OCI-LY3 (cell line): ENCODE measurements around the gene PLCL1.

ENCODE experiments used
- H2AFZ ChIP-seq: fragments of 200-600, 300-600 bp; shearing (Covaris generic); 2 replicates; pipeline ENCODE4 v1.6.0; 2014; ENCODE audit warnings: antibody characterized with exemption, low read depth, low read length
- H3K27ac ChIP-seq: fragments of 200-600, 300-600 bp; sonication (generic); 2 replicates; pipeline ENCODE4 v1.5.1; 2014; ENCODE audit warnings: mild to moderate bottlenecking, low read length, moderate library complexity, mixed read lengths
- H3K27me3 ChIP-seq: fragments of 200-600, 300-600 bp; sonication (generic); 2 replicates; pipeline ENCODE4 v1.6.1; 2014; ENCODE audit warnings: low read depth, low read length, mixed read lengths
- H3K36me3 ChIP-seq: fragments of 200-600, 300-600 bp; sonication (generic); replicated peaks from 2 replicates; pipeline ENCODE3; 2014; ENCODE audit warnings: low read depth, low read length, mixed read lengths
- H3K4me1 ChIP-seq: fragments of 300-600, 200-600 bp; sonication (generic); 2 replicates; pipeline ENCODE4 v1.6.1; 2014; ENCODE audit warnings: low read length, mixed read lengths
- H3K4me2 ChIP-seq: fragments of 200-600, 300-600 bp; sonication (generic); 2 replicates; pipeline ENCODE4 v1.6.1; 2014; ENCODE audit warnings: low read length, mixed read lengths
- H3K4me3 ChIP-seq: fragments of 300-600, 200-600 bp; sonication (generic); 2 replicates; pipeline ENCODE4 v1.5.1; 2014; ENCODE audit warnings: antibody characterized with exemption, mild to moderate bottlenecking, low read length, moderate library complexity
- H3K79me2 ChIP-seq: fragments of 300-600, 200-600 bp; shearing (Covaris generic); 2 replicates; pipeline ENCODE4 v1.6.1; 2014; ENCODE audit warnings: mild to moderate bottlenecking, low read length, mixed read lengths
- H3K9ac ChIP-seq: fragments of 300-600, 200-600 bp; shearing (Covaris generic); 2 replicates; pipeline ENCODE4 v1.6.0; 2014; ENCODE audit warnings: mild to moderate bottlenecking, low read length, moderate library complexity
- H3K9me3 ChIP-seq: fragments of 200-600, 300-600 bp; shearing (Covaris generic); 2 replicates; pipeline ENCODE4 v1.6.1; 2014; ENCODE audit warnings: low read length, mixed read lengths; ENCODE audit not compliant: insufficient read depth
- H4K20me1 ChIP-seq: fragments of 200-600, 300-600 bp; sonication (generic); 2 replicates; pipeline ENCODE4 v1.6.1; 2016; ENCODE audit warnings: low read length, mixed read lengths; ENCODE audit not compliant: insufficient read depth
- EZH2phosphoT487 ChIP-seq: fragments of 200-600 bp; shearing (Covaris generic); IDR thresholded peaks from 2 replicates; pipeline ENCODE4 v1.6.1; 2018; ENCODE audit warnings: antibody characterized with exemption, mixed run types, low read depth
- TF ChIP-seq, protein P1 (sequence below): fragments of 200-600, 300-600 bp; sonication (generic); IDR thresholded peaks from 2 replicates; pipeline ENCODE4 v1.5.1; 2014; ENCODE audit warnings: antibody characterized with exemption, low read length, low read depth

The PLCL1 gene

DNA sequence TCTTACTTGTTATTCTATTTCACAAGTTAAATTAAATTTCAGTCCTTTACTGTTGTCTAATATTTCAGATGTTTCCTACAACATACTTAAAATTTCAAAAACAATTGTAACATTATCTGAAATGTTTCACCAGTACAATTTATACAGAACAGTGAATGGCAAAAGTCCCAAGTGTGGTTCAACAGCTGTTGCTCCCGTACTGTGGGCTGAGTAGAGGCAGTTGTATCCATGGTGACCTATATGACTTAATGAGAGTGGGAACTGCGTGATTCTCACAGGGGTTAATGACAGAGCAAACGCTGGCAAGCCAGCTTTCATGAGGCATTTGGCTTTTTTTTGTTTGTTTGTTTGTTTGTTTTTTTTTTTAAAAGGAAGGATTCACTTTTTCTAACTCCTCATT lies 5.3 kb upstream of the PLCL1 start:
- Histone ChIP-seq H4K20me1 (no peaks in the 10 kb centered on the region), H3K27me3 (peaks cover 8% of the 10 kb centered on the region; the same call in 1 of the 2 replicates), H3K4me2 (no peak overlapping the region), H3K27ac (no peak overlapping the region), H2AFZ (no peak overlapping the region), H3K9ac (no peak overlapping the region), H3K36me3 (no peaks in the 10 kb centered on the region), H3K79me2 (no peaks in the 10 kb centered on the region), H3K9me3 (no peaks in the 10 kb centered on the region), H3K4me3 (no peak overlapping the region), H3K4me1 (peaks cover 3% of the 10 kb centered on the region; the same call in 1 of the 2 replicates)
- TF ChIP-seq EZH2phosphoT487 = no peak
- TF ChIP-seq, protein P1, sequence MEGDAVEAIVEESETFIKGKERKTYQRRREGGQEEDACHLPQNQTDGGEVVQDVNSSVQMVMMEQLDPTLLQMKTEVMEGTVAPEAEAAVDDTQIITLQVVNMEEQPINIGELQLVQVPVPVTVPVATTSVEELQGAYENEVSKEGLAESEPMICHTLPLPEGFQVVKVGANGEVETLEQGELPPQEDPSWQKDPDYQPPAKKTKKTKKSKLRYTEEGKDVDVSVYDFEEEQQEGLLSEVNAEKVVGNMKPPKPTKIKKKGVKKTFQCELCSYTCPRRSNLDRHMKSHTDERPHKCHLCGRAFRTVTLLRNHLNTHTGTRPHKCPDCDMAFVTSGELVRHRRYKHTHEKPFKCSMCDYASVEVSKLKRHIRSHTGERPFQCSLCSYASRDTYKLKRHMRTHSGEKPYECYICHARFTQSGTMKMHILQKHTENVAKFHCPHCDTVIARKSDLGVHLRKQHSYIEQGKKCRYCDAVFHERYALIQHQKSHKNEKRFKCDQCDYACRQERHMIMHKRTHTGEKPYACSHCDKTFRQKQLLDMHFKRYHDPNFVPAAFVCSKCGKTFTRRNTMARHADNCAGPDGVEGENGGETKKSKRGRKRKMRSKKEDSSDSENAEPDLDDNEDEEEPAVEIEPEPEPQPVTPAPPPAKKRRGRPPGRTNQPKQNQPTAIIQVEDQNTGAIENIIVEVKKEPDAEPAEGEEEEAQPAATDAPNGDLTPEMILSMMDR = no peak

DNA sequence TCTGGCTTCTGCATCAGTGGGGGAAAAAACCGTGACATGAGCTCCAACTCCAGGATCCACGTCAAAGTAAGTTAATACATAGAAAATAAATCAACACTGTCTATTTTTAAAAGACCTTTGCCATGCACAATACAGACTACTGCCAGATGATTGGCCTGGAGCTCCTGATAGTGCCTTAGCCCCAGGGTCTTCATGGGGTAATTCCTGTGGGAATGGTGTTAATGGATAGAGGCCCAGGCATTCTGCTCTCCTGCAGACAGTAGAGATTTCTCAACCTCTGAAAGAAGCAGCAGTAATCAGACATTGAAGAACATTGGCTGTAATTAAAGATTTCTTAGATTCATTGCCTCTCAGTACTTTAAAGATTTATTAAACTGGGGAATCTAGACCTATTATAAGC lies 4.3 kb upstream of the PLCL1 start:
- no peak overlapping the region for H2AFZ ChIP-seq
- H4K20me1 ChIP-seq = no peaks in the 10 kb centered on the region
- no peak overlapping the region for H3K9ac ChIP-seq
- no peak overlapping the region for H3K4me3 ChIP-seq
- TF ChIP-seq, protein P1 = no peak
- no peak for TF ChIP-seq EZH2phosphoT487
- no peaks in the 10 kb centered on the region for H3K9me3 ChIP-seq
- peaks cover 9% of the 10 kb centered on the region; the same call in 1 of the 2 replicates for H3K27me3 ChIP-seq
- H3K27ac ChIP-seq = no peak overlapping the region
- H3K36me3 ChIP-seq = no peaks in the 10 kb centered on the region
- H3K4me1 ChIP-seq = peaks cover 3% of the 10 kb centered on the region; the same call in 1 of the 2 replicates
- no peak overlapping the region for H3K4me2 ChIP-seq
- H3K79me2 ChIP-seq = no peaks in the 10 kb centered on the region

DNA sequence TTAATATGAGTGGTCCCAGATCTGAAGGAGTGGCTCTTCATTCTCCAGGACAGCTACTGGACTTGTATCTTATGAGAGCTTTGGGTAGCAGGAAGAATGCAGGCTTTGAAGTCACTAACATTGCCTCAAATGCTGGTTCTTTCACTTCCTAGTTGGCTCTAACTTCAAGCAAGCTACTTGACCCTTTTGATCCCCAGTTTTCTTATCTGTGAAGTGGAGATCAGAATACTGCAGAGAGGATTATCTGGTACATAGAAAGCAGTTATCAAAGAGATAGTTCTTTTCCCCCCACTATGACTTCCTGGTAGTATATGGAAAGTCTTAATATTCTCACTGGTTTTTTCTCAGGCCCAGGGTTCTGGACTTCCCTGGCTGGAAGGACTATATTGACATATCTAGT lies 3.4 kb upstream of the PLCL1 start:
- no peak for TF ChIP-seq EZH2phosphoT487
- TF ChIP-seq, protein P1 = no peak
- Histone ChIP-seq H3K27ac (no peak overlapping the region), H3K27me3 (peaks cover 18% of the 10 kb centered on the region), H3K36me3 (no peaks in the 10 kb centered on the region), H2AFZ (no peak overlapping the region), H3K4me1 (peaks cover 3% of the 10 kb centered on the region; the same call in 1 of the 2 replicates), H3K4me3 (no peak overlapping the region), H4K20me1 (no peaks in the 10 kb centered on the region), H3K9me3 (no peaks in the 10 kb centered on the region), H3K4me2 (no peak overlapping the region), H3K79me2 (no peaks in the 10 kb centered on the region), H3K9ac (no peak overlapping the region)

DNA sequence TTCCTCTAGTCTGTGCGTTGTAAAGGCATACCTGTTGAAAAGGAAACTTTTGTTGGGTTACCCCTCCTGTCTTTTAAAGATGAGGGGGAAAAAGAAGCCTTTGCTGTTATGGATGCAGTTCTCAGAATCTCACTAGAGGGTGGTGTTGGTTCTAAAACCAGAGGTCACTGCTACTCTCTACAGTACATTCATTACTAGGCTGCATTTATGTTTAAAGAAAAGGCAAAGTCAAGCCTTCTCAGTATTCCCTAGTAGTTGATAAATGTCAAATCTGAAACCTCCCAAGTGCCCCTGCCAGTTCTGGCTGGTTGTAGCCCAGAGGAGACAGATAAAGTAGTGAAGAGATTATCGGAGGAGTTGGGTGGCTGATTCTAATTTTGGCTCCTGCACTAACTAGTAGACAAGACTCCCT lies 1.4 kb upstream of the PLCL1 start:
- Histone ChIP-seq H3K4me1 (peaks cover 3% of the 10 kb centered on the region; the same call in 1 of the 2 replicates), H4K20me1 (no peaks in the 10 kb centered on the region), H3K79me2 (no peaks in the 10 kb centered on the region), H2AFZ (no peak overlapping the region), H3K9me3 (no peaks in the 10 kb centered on the region), H3K27me3 (peaks cover 36% of the 10 kb centered on the region), H3K36me3 (no peaks in the 10 kb centered on the region), H3K4me3 (no peak overlapping the region), H3K9ac (no peak overlapping the region), H3K27ac (no peak overlapping the region), H3K4me2 (peak overlapping the region; percentile 40)
- TF ChIP-seq, protein P1 = peak; percentile 89
- no peak for TF ChIP-seq EZH2phosphoT487
